GM18502 (cell line): ENCODE results near the gene HACL1.

ENCODE experiments used
- ATAC-seq: cut with Tn5 transposase; IDR thresholded peaks from one replicate; pipeline ENCODE4 v1.9.1; 2021; ENCODE audit warnings: mild to moderate bottlenecking; ENCODE audit not compliant: unreplicated experiment, poor library complexity

The HACL1 gene

GRCh38 chr3:15585111-15585845, 16.1 kb downstream of the HACL1 start:
- no peak for ATAC-seq

- ATAC-seq = no peak
Observed at GRCh38 chr3:15581471-15582394, 19.6 kb downstream of the HACL1 start.

- ATAC-seq = no peak
Observed at GRCh38 chr3:15579051-15579450, 22.3 kb downstream of the HACL1 start.

GRCh38 chr3:15578289-15578867, 23.0 kb downstream of the HACL1 start:
- no peak for ATAC-seq

- ATAC-seq = no peak
Observed at GRCh38 chr3:15576475-15576874, 24.9 kb downstream of the HACL1 start.

GRCh38 chr3:15575446-15575845, 25.9 kb downstream of the HACL1 start:
- no peak for ATAC-seq

- no peak for ATAC-seq
Observed at GRCh38 chr3:15572138-15572537, 29.2 kb downstream of the HACL1 start.

- no peak for ATAC-seq
Observed at GRCh38 chr3:15563190-15563589, 38.2 kb downstream of the HACL1 start.

- no peak for ATAC-seq
Observed at GRCh38 chr3:15562560-15562959, 38.8 kb downstream of the HACL1 start.

GRCh38 chr3:15558581-15558980, 42.8 kb downstream of the HACL1 start:
- ATAC-seq = no peak

- peak; percentile 70 for ATAC-seq
Observed at GRCh38 chr3:15557511-15557946, 43.8 kb downstream of the HACL1 start.

GRCh38 chr3:15556512-15556911, 44.9 kb downstream of the HACL1 start:
- peak; percentile 86 for ATAC-seq

GRCh38 chr3:15553749-15554148, 47.6 kb downstream of the HACL1 start:
- ATAC-seq = no peak

- ATAC-seq = no peak
Observed at GRCh38 chr3:15551902-15552301, 49.5 kb downstream of the HACL1 start.

- no peak for ATAC-seq
Observed at GRCh38 chr3:15549846-15550245, 51.5 kb downstream of the HACL1 start.

GRCh38 chr3:15542614-15543013, 58.8 kb downstream of the HACL1 start:
- ATAC-seq = no peak

- no peak for ATAC-seq
Observed at GRCh38 chr3:15541371-15541770, 60.0 kb downstream of the HACL1 start.

- ATAC-seq = no peak
Observed at GRCh38 chr3:15539066-15539465, 62.3 kb downstream of the HACL1 start.

- no peak for ATAC-seq
Observed at GRCh38 chr3:15538345-15538744, 63.0 kb downstream of the HACL1 start.

GRCh38 chr3:15536856-15537255, 64.5 kb downstream of the HACL1 start:
- no peak for ATAC-seq

GRCh38 chr3:15535732-15536131, 65.6 kb downstream of the HACL1 start:
- ATAC-seq = peak; percentile 67
